ENCODE data around the gene ATP5ME. TPM values are rescaled to one million over a fixed set of nuclear protein-coding genes. Genes with fewer than 3 reads are reported as not detected.

Gene ATP5ME
- total and polyA plus RNA-seq, 2 of the 13 experiments (the other 11 are each of a cell fraction or from before 2014, with no cell fraction given): 305 to 753 TPM

- TF ChIP-seq NR2F6 (IDR thresholded peaks at IDR 0.05): peak; percentile 58
- peak; percentile 80 for TF ChIP-seq NR2F6 (CRISPR knock-in tag; IDR thresholded peaks at IDR 0.05)
- no peak for TF ChIP-seq BRF2 (CRISPR knock-in tag; IDR thresholded peaks at IDR 0.05)
- no peak for TF ChIP-seq HOXA9 (CRISPR knock-in tag; IDR thresholded peaks at IDR 0.05; ENCODE audit: borderline replicate concordance)
- TF ChIP-seq MED1 (CRISPR knock-in tag; IDR thresholded peaks at IDR 0.05): peak; percentile 41; the same call in 1 of the 2 replicates
- TF ChIP-seq POLR2AphosphoS5 (IDR thresholded peaks at IDR 0.05; ENCODE audit: low read depth, low read length): peak; percentile 50; the same call in 1 of the 2 replicates
- no peak for TF ChIP-seq ZFP36 (IDR thresholded peaks at IDR 0.05; ENCODE audit: borderline replicate concordance, low read depth, low read length, partially characterized antibody)
- no peak for TF ChIP-seq PRDM15 (CRISPR knock-in tag; IDR thresholded peaks at IDR 0.05)
- TF ChIP-seq, protein P1, sequence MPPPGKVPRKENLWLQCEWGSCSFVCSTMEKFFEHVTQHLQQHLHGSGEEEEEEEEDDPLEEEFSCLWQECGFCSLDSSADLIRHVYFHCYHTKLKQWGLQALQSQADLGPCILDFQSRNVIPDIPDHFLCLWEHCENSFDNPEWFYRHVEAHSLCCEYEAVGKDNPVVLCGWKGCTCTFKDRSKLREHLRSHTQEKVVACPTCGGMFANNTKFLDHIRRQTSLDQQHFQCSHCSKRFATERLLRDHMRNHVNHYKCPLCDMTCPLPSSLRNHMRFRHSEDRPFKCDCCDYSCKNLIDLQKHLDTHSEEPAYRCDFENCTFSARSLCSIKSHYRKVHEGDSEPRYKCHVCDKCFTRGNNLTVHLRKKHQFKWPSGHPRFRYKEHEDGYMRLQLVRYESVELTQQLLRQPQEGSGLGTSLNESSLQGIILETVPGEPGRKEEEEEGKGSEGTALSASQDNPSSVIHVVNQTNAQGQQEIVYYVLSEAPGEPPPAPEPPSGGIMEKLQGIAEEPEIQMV (CRISPR knock-in tag; IDR thresholded peaks at IDR 0.05; ENCODE audit: low read depth): no peak
- peak; percentile 43; the same call in 1 of the 2 replicates for TF ChIP-seq TARDBP (CRISPR knock-in tag; IDR thresholded peaks at IDR 0.05)
- no peak for TF ChIP-seq MAFK (conservative IDR thresholded peaks at IDR 0.05 in 1 of 2, IDR thresholded peaks at IDR 0.05 in 1 of 2; ENCODE audit: low read length in 2 of 2)
- no peak for TF ChIP-seq RCOR2 (CRISPR knock-in tag; IDR thresholded peaks at IDR 0.05)
- TF ChIP-seq TRAFD1 (CRISPR knock-in tag; IDR thresholded peaks at IDR 0.05; ENCODE audit: borderline replicate concordance): no peak
- no peak for TF ChIP-seq MTF2 (CRISPR knock-in tag; IDR thresholded peaks at IDR 0.05; ENCODE audit: borderline replicate concordance)
- no peak; the same call in 1 of the 2 replicates for TF ChIP-seq MYNN (CRISPR knock-in tag; IDR thresholded peaks at IDR 0.05; ENCODE audit: low read depth)
- no peak for TF ChIP-seq SP5 (CRISPR knock-in tag; IDR thresholded peaks at IDR 0.05; ENCODE audit: borderline replicate concordance, low read depth)
- TF ChIP-seq ZNF160 (CRISPR knock-in tag; IDR thresholded peaks at IDR 0.05): peak; percentile 82; the same call in 1 of the 2 replicates
- TF ChIP-seq HMG20A (CRISPR knock-in tag; IDR thresholded peaks at IDR 0.05; ENCODE audit: borderline replicate concordance): no peak
Observed at GRCh38 chr4:687048-687970, 13.2 kb upstream of the ATP5ME start (continued).

Data from HepG2 (cell line).